HFF-Myc (cell line): Measurements from ENCODE around the gene CT45A1.
"Not testable (repeated sequence)": the region's sequence is repeated elsewhere in the genome, so short reads cannot be mapped to it uniquely, and the experiment has no call there.

Experiments used
- DNase-seq: peaks from one replicate; pipeline ENCODE4 v3.0.0-alpha.2; 2011; ENCODE audit warnings: low read depth; ENCODE audit errors: extremely low read depth
- H3K4me3 ChIP-seq: replicated peaks from 2 replicates; pipeline ENCODE4 v1.5.1; 2011; ENCODE audit warnings: low read depth, mild to moderate bottlenecking, control low read depth, low read length
- TF ChIP-seq, protein P1 (sequence below): IDR thresholded peaks from 2 replicates; pipeline ENCODE4 v1.5.1; 2012; ENCODE audit warnings: mild to moderate bottlenecking, low read depth, low read length, control low read depth; ENCODE audit errors: missing control alignments

Gene CT45A1

DNA sequence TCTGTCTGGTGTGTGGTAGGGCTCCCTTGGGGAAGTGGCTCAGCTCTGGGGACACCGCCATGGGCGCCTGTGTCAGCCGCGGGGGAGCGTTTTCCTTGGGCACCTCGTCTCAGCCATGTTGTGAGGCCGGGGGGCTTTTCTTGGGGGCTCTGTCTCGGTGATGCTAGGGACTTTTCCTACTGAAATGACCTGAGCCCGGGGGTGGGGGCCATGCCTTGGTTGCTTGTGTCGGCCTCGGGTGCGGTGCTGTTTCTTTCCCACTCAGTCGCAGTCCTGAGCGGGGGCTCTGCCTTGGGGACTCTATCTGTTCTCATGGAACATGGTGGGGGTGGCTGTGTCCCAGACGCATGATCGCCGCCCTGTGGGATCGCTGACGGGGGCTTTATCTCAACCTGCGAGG, 356 bp downstream of the CT45A1 start:
- H3K4me3 ChIP-seq: no peak overlapping the region
- DNase-seq: no peak
- TF ChIP-seq, protein P1, sequence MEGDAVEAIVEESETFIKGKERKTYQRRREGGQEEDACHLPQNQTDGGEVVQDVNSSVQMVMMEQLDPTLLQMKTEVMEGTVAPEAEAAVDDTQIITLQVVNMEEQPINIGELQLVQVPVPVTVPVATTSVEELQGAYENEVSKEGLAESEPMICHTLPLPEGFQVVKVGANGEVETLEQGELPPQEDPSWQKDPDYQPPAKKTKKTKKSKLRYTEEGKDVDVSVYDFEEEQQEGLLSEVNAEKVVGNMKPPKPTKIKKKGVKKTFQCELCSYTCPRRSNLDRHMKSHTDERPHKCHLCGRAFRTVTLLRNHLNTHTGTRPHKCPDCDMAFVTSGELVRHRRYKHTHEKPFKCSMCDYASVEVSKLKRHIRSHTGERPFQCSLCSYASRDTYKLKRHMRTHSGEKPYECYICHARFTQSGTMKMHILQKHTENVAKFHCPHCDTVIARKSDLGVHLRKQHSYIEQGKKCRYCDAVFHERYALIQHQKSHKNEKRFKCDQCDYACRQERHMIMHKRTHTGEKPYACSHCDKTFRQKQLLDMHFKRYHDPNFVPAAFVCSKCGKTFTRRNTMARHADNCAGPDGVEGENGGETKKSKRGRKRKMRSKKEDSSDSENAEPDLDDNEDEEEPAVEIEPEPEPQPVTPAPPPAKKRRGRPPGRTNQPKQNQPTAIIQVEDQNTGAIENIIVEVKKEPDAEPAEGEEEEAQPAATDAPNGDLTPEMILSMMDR: no peak

DNA sequence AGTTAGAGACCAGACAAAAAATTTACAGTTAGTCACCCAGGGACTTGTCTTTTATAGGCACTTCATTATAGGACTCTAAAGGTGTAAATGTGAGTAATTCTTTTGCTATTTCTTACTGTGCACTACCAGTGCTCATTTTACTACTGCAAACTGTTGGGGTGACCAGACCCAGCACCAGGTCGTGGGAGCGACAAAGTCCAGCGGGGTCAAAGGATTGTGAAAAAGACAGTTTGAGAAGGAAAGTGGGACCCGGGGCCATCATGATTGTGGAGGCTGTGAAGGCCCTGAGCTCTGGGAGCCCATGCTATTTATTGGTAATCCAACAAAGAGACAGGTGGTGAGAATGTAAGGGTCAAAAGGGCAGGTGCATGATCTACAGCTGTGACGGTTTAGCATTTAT, 21.2 kb downstream of the CT45A1 start:
- not testable (repeated sequence) for H3K4me3 ChIP-seq, DNase-seq

DNA sequence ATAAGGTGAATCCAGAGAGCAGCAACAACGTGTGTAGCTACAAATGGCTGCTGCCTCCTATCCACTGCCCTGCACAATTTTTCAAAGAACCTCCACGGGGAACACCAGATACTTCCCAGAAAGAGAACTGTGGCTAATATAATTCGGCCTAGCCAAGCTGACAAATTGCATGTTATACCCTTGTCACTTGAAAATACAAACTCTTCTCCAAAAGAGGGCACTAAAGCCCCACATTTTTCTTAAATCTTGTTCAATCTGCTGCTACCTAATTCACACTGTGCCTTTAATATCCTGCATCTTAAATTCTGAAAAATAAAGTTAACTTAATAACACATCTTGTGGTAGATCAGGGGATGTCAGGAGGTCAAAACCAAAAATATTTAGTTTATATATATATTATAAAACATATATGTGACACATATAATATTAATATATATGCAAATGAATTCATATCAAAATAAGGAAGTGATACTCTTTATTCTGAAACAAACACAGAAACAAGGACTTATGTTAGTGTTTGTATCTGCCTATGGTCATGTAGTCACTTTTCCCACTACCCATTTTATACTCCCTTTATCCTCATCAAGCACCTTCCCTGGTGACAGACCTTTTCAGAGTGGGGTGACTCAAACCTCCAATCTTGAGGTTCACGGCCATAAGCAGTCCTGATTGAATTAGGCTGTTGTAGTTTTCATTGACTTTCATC, 24.1 kb downstream of the CT45A1 start:
- no peak overlapping the region for H3K4me3 ChIP-seq
- TF ChIP-seq, protein P1: no peak
- no peak for DNase-seq

DNA sequence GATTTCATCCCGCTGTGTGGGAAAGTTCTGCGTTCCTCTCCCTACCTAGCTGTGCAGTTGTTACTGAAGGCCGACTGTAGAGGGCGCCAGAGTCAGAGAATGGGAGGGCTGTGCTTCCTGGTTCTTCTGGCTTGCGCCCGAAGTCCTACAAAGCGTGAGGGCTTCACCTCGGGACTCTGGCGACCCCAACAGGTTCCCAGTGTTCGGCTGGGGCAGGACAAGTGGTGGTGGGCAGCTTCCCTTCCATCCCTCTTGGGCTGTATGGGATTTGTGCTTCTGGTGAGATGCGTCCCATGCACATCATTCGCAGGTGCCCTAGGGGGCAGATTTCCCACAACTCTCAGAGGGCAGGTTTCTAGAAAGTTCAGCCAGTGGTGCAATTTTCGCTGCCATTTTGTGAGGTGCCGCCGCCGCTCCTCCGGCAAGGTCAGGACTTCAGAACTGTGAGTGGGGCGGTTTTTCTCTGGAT, 27.3 kb downstream of the CT45A1 start:
- H3K4me3 ChIP-seq: no peak overlapping the region
- TF ChIP-seq, protein P1: peak; percentile 53
- DNase-seq: no peak

DNA sequence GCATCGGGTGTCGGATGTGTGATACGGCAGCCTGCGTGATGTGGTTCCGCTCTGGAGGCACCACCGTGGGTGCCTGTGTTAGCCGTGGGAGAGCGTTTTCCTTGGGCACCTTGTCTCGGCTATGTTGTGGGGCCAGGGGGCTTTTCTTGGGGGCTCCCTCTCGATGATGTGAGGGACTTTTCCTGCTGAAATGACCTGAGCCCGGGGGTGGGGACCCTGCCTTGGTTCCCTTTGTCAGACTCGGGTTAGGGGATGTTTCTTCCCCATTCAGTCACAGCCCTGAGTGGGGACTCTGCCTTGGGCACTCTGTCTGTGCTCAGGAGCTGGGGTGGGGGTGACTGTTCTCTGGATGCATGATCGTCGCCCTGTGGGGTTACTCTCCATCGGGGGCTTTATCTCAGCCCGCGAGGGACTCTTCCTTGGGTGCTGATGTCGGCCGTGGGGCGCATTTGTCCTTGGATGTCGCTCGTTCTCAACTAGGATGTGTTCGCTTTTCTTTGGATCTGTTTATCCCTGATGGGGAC, 27.8 kb downstream of the CT45A1 start:
- no peak overlapping the region for H3K4me3 ChIP-seq
- TF ChIP-seq, protein P1: no peak
- no peak for DNase-seq

DNA sequence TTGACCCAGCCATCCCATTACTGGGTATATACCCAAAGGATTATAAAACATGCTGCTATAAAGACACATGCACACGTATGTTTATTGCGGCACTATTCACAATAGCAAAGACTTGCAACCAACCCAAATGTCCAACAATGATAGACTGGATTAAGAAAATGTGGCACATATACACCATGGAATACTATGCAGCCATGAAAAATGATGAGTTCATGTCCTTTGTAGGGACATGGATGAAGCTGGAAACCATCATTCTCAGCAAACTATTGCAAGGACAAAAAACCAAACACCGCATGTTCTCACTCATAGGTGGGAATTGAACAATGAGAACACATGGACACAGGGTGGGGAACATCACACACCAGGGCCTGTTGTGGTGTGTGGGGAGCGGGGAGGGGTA, 31.3 kb downstream of the CT45A1 start:
- DNase-seq, H3K4me3 ChIP-seq: not testable (repeated sequence)

DNA sequence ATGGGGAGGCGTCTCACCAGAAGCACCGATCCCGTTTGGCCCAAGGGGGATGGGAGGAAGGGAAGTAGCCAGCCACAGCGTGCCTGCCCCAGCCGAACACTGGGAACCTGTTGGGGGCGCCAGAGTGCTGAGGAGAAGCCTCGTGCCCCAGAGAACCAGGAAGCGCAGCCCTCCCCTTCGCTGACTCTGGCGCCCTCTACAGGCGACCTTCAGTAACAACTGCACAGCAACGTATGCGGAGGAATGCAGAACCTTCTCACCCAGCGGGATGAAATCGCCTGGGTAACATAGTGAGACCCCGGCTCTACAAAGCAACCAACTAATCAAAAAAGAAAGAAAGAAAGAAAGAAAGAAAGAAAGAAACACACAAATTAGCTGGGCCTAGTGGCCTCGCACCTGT, 54.7 kb downstream of the CT45A1 start, which contains the start of gene CT45A3:
Gene CT45A3, minus strand, starts transcription at position 101 of the 400 bp plus-strand sequence. CDS start 3,747 bp downstream, outside the sequence.
- not testable (repeated sequence) for H3K4me3 ChIP-seq, DNase-seq
